A549 (cell line): ENCODE data around the gene HLX. TPM values are rescaled to one million over a fixed set of nuclear protein-coding genes. Genes with fewer than 3 reads are reported as not detected.

ENCODE experiments used
- ATAC-seq, 2 experiments: fragments of 200-7000 bp in 1 of 2; fragments of >200 bp in 1 of 2; cut with Nextera tagmentation in 1 of 2; cut with Tn5 transposase in 1 of 2; 3 replicates each; pipeline versions ENCODE4 v1.8.0 to v1.9.1; 2018 to 2020; ENCODE audit warnings: mild to moderate bottlenecking in 1 of 2, moderate library complexity in 1 of 2
- CTCF ChIA-PET: fragments of 300-600 bp; sonication (Branson Sonifier 250); formaldehyde crosslinking; extraction: SDS; loops from one replicate; lab custom pipeline; 2021; ENCODE audit warnings: antibody characterized with exemption, inconsistent platforms; lab: Yijun Ruan, JAX
- POLR2A ChIA-PET: fragments of 350-600 bp; formaldehyde crosslinking; extraction: SDS; loops from one replicate; lab custom pipeline; 2021; ENCODE audit warnings: antibody characterized with exemption, inconsistent platforms; lab: Yijun Ruan, JAX
- DNase-seq, 2 experiments: peaks; one replicate each; pipeline versions ENCODE4 v3.0.0 to v3.0.0-alpha.2; 2011 to 2016; ENCODE audit warnings: low read depth in 1 of 2, low spot score in 1 of 2
- FAIRE-seq: peaks from 2 replicates; lab custom pipeline; 2011; peaks lifted over from hg19 to GRCh38; lab: Jason Lieb, UNC
- H3K27ac ChIP-seq, 2 experiments: fragments of >200 bp; sonication (Bioruptor Twin); formaldehyde crosslinking; 3 replicates each; pipeline ENCODE4 v1.5.1; 2016 to 2017
- H3K4me1 ChIP-seq: fragments of >200 bp; sonication (Bioruptor Twin); formaldehyde crosslinking; 3 replicates; pipeline ENCODE4 v1.6.1; 2016
- H3K4me2 ChIP-seq: fragments of >200 bp; sonication (Bioruptor Twin); formaldehyde crosslinking; 3 replicates; pipeline ENCODE4 v1.6.1; 2016
- H3K4me3 ChIP-seq: fragments of >200 bp; sonication (Bioruptor Twin); formaldehyde crosslinking; 3 replicates; pipeline ENCODE4 v1.5.1; 2016
- H3K9me3 ChIP-seq: fragments of >200 bp; sonication (Bioruptor Twin); formaldehyde crosslinking; 3 replicates; pipeline ENCODE4 v1.6.1; 2016
- CEBPB ChIP-seq, 2 experiments: fragments of >200 bp in 1 of 2; sonication (Bioruptor Twin) in 1 of 2; formaldehyde crosslinking in 1 of 2; IDR thresholded peaks; 2 replicates each; pipeline ENCODE4 v1.6.1; 2012 to 2016
- CHD2 ChIP-seq: fragments of 150-350 bp; IDR thresholded peaks from 2 replicates; pipeline ENCODE4 v1.6.1; 2014; ENCODE audit warnings: low read length; ENCODE audit not compliant: partially characterized antibody
- CHD4 ChIP-seq: fragments of 200-600 bp; sonication (generic); IDR thresholded peaks from 2 replicates; pipeline ENCODE4 v1.6.1; 2016; ENCODE audit warnings: antibody characterized with exemption, mild to moderate bottlenecking, borderline replicate concordance
- EP300 ChIP-seq, 2 experiments: fragments of >200 bp; sonication (Bioruptor Twin); formaldehyde crosslinking; IDR thresholded peaks; 2 replicates in 1 of 2; 3 replicates in 1 of 2; pipeline ENCODE4 v1.6.1; 2016 to 2017
- FOSB ChIP-seq: fragments of 250-450 bp; sonication (Bioruptor Pico); IDR thresholded peaks from 2 replicates; pipeline ENCODE4 v1.5.0; 2020; ENCODE audit warnings: mild to moderate bottlenecking, moderate library complexity
- HDAC2 ChIP-seq: fragments of 200-600 bp; sonication (generic); IDR thresholded peaks from 2 replicates; pipeline ENCODE4 v1.6.1; 2016
- HOXB5 ChIP-seq: fragments of 250-450 bp; sonication (Bioruptor Pico); IDR thresholded peaks from 2 replicates; pipeline ENCODE4 v1.5.0; 2020; ENCODE audit warnings: mild to moderate bottlenecking, moderate library complexity
- JUN ChIP-seq, 2 experiments: fragments of >200 bp; sonication (Bioruptor Twin); formaldehyde crosslinking; IDR thresholded peaks; 2 replicates in 1 of 2; 3 replicates in 1 of 2; pipeline ENCODE4 v1.6.1; 2016 to 2017
- KDM5A ChIP-seq: fragments of 200-600 bp; sonication (generic); IDR thresholded peaks from 2 replicates; pipeline ENCODE4 v1.6.1; 2016; ENCODE audit warnings: antibody characterized with exemption, mild to moderate bottlenecking
- NFE2L2 ChIP-seq: fragments of 150-350 bp; conservative IDR thresholded peaks from 2 replicates; pipeline ENCODE4 v1.6.1; 2014; ENCODE audit warnings: low read length
- NPAS2 ChIP-seq: fragments of 250-450 bp; sonication (Bioruptor Pico); IDR thresholded peaks from 2 replicates; pipeline ENCODE4 v1.8.0; 2022; ENCODE audit warnings: mild to moderate bottlenecking, moderate library complexity, borderline replicate concordance
- NR3C1 ChIP-seq: fragments of >200 bp; sonication (Bioruptor Twin); formaldehyde crosslinking; IDR thresholded peaks from 3 replicates; pipeline ENCODE4 v1.6.1; 2017
- POLR2AphosphoS2 ChIP-seq: conservative IDR thresholded peaks from 2 replicates; pipeline ENCODE4 v1.6.1; 2012; ENCODE audit warnings: low read length, improper control_type of control experiment, inconsistent platforms
- RAD21 ChIP-seq, 2 experiments: fragments of >200 bp in 1 of 2; sonication (Bioruptor Twin) in 1 of 2; formaldehyde crosslinking in 1 of 2; IDR thresholded peaks in 1 of 2; conservative IDR thresholded peaks in 1 of 2; 2 replicates in 1 of 2; 3 replicates in 1 of 2; pipeline ENCODE4 v1.6.1; 2012 to 2018; ENCODE audit warnings: inconsistent platforms in 1 of 2
- RARB ChIP-seq: fragments of 250-450 bp; sonication (Bioruptor Pico); IDR thresholded peaks from 2 replicates; pipeline ENCODE4 v1.8.0; 2021; ENCODE audit warnings: mild to moderate bottlenecking, moderate library complexity
- RFX5 ChIP-seq: fragments of 450-650 bp; IDR thresholded peaks from 2 replicates; pipeline ENCODE4 v1.7.1; 2014; ENCODE audit warnings: antibody characterized with exemption, mild to moderate bottlenecking, moderate library complexity
- RNF2 ChIP-seq: fragments of 200-600 bp; sonication (generic); IDR thresholded peaks from 2 replicates; pipeline ENCODE4 v1.6.1; 2016; ENCODE audit warnings: low read depth, mild to moderate bottlenecking, antibody characterized with exemption, moderate library complexity, borderline replicate concordance
- SREBF2 ChIP-seq: fragments of 450-650 bp; IDR thresholded peaks from 2 replicates; pipeline ENCODE4 v1.6.1; 2014; ENCODE audit warnings: mild to moderate bottlenecking, moderate library complexity
- TFCP2L1 ChIP-seq: fragments of 250-450 bp; sonication (Bioruptor Pico); IDR thresholded peaks from 2 replicates; pipeline ENCODE4 v1.5.0; 2021; ENCODE audit warnings: mild to moderate bottlenecking
- ZC3H11A ChIP-seq: fragments of 450-650 bp; IDR thresholded peaks from 2 replicates; pipeline ENCODE4 v1.6.1; 2014; ENCODE audit warnings: antibody characterized with exemption, mild to moderate bottlenecking
- ZNF302 ChIP-seq: fragments of 250-450 bp; sonication (Bioruptor Pico); IDR thresholded peaks from 2 replicates; pipeline ENCODE4 v1.9.0; 2021; ENCODE audit warnings: inconsistent platforms, mild to moderate bottlenecking, moderate library complexity
- ZSCAN20 ChIP-seq: fragments of 250-450 bp; sonication (Bioruptor Pico); IDR thresholded peaks from 2 replicates; pipeline ENCODE4 v1.8.0; 2022; ENCODE audit warnings: mild to moderate bottlenecking, moderate library complexity
- WGBS: methylation state at CpG from one replicate; pipeline ENCODE4 v1.1.6; 2017; ENCODE audit errors: missing lambda C conversion rate; 5-methylcytosine and 5-hydroxymethylcytosine counted together
- polyA plus RNA-seq, 4 experiments: library from polyadenylated mRNA; depleted of rRNA in 3 of 4; stranded (reverse); fragments of >200 nt; fragmentation: RNase III in 1 of 4; extraction: RNeasy Plus Mini Kit Qiagen cat#74134 plus additional on column Dnase treatment in 1 of 4; gene quantifications; 2 replicates in 3 of 4; 3 replicates in 1 of 4; pipeline ENCODE4 v1.2.3, GENCODE V29; 2011 to 2017
- TF ChIP-seq, protein P1 (sequence below): fragments of >200 bp; sonication (Bioruptor Twin); formaldehyde crosslinking; IDR thresholded peaks from 3 replicates; pipeline ENCODE4 v1.6.1; 2016
- TF ChIP-seq, protein P2 (sequence below): fragments of 450-650 bp; IDR thresholded peaks from 2 replicates; pipeline ENCODE4 v1.6.1; 2014; ENCODE audit warnings: antibody characterized with exemption
- TF ChIP-seq, protein P3 (sequence below): fragments of >200 bp; sonication (Bioruptor Twin); formaldehyde crosslinking; IDR thresholded peaks from 2 replicates; pipeline ENCODE4 v1.6.1; 2016
- TF ChIP-seq, protein P4 (sequence below): IDR thresholded peaks from 2 replicates; pipeline ENCODE4 v1.6.1; 2012; ENCODE audit warnings: low read depth, borderline replicate concordance

Gene HLX
- polyA plus RNA-seq, 2 of the 4 experiments (the other 2 are of a cell fraction), result 0.70 to 5.6 TPM

DNA sequence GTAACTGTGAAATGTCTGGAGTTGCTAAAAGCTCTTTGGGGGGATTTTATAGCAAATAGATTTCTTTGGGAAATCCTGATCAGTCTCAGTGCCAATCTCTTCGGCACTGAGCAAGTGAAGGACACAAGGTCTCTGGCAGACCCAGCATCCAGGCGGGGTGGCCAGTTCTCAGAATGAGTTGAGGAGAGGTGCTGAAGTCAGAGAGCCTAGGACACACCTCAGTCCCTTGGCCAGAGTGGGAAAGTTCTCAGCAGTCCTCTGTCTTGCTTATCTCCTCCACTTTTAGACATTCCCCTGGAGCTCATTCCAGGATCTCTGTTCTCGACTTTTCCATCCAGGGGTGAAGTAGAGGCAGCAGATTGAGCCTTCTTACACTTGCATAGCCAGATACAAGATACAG is 6.7 kb downstream of the HLX start:
- H3K27ac ChIP-seq, result no peak overlapping the region
- H3K9me3 ChIP-seq, result no peaks in the 10 kb centered on the region
- FAIRE-seq, result no peak
- CTCF ChIA-PET, result interaction anchor here (1.0 to 1.6 kb wide), 5 partner anchors 9 to 1569 kb away, joined by 3 to 4 read pairs (median 3); no protein-coding TSS in a partner anchor
- no peak for DNase-seq
- no peak overlapping the region for H3K4me2 ChIP-seq
- ATAC-seq, result no peak
- POLR2A ChIA-PET, result no interaction called here
- no peak overlapping the region for H3K4me3 ChIP-seq
- peaks cover 11% of the 10 kb centered on the region; the same call in 2 of the 3 replicates for H3K4me1 ChIP-seq
- TF ChIP-seq NR3C1, result no peak
- TF ChIP-seq, protein P1, sequence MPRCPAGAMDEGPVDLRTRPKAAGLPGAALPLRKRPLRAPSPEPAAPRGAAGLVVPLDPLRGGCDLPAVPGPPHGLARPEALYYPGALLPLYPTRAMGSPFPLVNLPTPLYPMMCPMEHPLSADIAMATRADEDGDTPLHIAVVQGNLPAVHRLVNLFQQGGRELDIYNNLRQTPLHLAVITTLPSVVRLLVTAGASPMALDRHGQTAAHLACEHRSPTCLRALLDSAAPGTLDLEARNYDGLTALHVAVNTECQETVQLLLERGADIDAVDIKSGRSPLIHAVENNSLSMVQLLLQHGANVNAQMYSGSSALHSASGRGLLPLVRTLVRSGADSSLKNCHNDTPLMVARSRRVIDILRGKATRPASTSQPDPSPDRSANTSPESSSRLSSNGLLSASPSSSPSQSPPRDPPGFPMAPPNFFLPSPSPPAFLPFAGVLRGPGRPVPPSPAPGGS, result no peak
- no peak for TF ChIP-seq NPAS2
- no peak for TF ChIP-seq HDAC2
- TF ChIP-seq CHD4, result no peak
- no peak for TF ChIP-seq POLR2AphosphoS2
- TF ChIP-seq, all 56 proteins: peak for 0
- 62% methylated on average over 3 of the region's 3 CpGs for WGBS

DNA sequence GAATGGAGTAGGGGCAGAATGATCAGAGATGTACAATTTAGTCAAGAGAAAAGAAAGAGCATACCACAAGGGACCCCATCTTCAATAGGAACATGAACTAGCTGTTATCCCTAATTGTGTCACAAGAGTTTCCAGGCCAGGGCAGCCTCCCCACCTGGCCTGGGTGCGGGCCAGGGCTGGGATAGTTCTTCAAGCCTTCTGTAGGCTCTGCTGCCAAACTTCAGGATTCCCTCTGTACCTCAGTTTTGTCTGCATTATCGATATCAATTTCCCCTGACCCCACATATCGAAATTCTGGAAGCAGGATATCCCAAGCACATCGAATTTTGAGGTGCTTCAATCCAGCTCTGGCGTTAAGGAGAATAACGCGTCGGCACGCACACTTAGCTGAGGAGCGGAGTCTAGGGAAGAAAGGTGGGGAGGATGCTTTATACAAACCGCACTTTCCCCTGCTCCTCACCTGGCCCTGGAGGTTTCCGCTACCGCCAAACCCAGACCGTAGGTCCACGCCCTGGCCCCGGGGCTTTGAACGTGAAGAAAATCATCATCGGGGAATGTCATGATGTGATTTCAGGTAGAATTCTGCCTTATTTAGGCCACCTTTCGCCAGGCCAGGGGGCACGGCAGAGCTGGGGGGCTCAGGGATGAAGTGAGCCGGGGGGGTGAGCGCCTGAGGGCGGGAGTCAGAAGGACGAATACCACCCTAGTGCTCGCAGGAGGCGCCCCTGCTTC is 7.4 kb downstream of the HLX start:
- Histone ChIP-seq H3K4me2 (no peak overlapping the region), H3K9me3 (no peaks in the 10 kb centered on the region), H3K4me3 (no peak overlapping the region)
- no peak for ATAC-seq
- POLR2A ChIA-PET, result no interaction called here
- TF ChIP-seq, protein P2, sequence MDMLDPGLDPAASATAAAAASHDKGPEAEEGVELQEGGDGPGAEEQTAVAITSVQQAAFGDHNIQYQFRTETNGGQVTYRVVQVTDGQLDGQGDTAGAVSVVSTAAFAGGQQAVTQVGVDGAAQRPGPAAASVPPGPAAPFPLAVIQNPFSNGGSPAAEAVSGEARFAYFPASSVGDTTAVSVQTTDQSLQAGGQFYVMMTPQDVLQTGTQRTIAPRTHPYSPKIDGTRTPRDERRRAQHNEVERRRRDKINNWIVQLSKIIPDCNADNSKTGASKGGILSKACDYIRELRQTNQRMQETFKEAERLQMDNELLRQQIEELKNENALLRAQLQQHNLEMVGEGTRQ, result no peak
- TF ChIP-seq EP300 (IDR thresholded peaks at IDR 0.05) (no peak), SREBF2 (no peak), RARB (CRISPR knock-in tag) (no peak)
- TF ChIP-seq, all 56 proteins: peak for 0
- Histone ChIP-seq H3K27ac (no peak overlapping the region), H3K4me1 (peaks cover 9% of the 10 kb centered on the region; the same call in 2 of the 3 replicates)
- CTCF ChIA-PET, result interaction anchor here (1.0 to 1.6 kb wide), 4 partner anchors 8 to 1569 kb away, joined by 3 to 4 read pairs (median 3); no protein-coding TSS in a partner anchor
- DNase-seq, result no peak
- 79% methylated on average over 24 of the region's 26 CpGs for WGBS
- no peak for FAIRE-seq

DNA sequence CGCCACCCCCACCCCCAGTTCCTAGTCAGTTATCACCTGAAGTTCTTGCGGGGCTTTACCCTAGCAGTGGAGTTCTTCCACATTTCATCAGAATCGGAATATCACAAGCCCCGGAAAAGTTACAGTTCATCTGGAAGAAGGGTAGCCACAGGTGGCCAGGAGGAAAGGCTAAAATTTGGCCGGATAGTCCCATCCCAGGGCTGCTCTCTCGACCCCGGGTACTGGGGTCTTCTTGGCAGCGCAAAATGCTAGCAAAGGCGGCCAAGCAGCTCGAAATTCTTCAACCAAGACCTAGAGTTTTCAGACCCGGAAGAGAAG is 7.9 kb downstream of the HLX start:
- FAIRE-seq, result no peak

More for the DNA sequence above, 7.9 kb downstream of the HLX start:
- DNase-seq (no peak), ATAC-seq (no peak)
- no peak overlapping the region for H3K27ac ChIP-seq
- H3K4me1 ChIP-seq, result peaks cover 7% of the 10 kb centered on the region; the same call in 2 of the 3 replicates
- 58% methylated on average over 9 of the region's 11 CpGs for WGBS
- ChIA-PET CTCF (no interaction called here), POLR2A (no interaction called here)
- TF ChIP-seq RNF2 (no peak), HOXB5 (CRISPR knock-in tag) (no peak), TFCP2L1 (CRISPR knock-in tag) (no peak), KDM5A (no peak), JUN (IDR thresholded peaks at IDR 0.05) (no peak), CEBPB (IDR thresholded peaks at IDR 0.05) (no peak), ZC3H11A (no peak), ZNF302 (CRISPR knock-in tag) (no peak), NFE2L2 (no peak), ZSCAN20 (CRISPR knock-in tag) (no peak), NR3C1 (no peak), FOSB (CRISPR knock-in tag) (no peak), CHD2 (no peak), RFX5 (no peak), RAD21 (conservative IDR thresholded peaks at IDR 0.05 in 1 of 2, IDR thresholded peaks at IDR 0.05 in 1 of 2) (no peak)
- TF ChIP-seq, protein P2, result no peak
- TF ChIP-seq, protein P3, sequence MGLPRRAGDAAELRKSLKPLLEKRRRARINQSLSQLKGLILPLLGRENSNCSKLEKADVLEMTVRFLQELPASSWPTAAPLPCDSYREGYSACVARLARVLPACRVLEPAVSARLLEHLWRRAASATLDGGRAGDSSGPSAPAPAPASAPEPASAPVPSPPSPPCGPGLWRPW, result no peak
- TF ChIP-seq, protein P4, sequence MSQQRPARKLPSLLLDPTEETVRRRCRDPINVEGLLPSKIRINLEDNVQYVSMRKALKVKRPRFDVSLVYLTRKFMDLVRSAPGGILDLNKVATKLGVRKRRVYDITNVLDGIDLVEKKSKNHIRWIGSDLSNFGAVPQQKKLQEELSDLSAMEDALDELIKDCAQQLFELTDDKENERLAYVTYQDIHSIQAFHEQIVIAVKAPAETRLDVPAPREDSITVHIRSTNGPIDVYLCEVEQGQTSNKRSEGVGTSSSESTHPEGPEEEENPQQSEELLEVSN, result no peak
- no peak overlapping the region for H3K4me3 ChIP-seq
- H3K9me3 ChIP-seq, result no peaks in the 10 kb centered on the region
- no peak overlapping the region for H3K4me2 ChIP-seq
